Measurements from ENCODE around the gene TXNL1.
"Not testable (repeated sequence)": the region's sequence is repeated elsewhere in the genome, so short reads cannot be mapped to it uniquely, and the experiment has no call there.

Gene TXNL1

DNA sequence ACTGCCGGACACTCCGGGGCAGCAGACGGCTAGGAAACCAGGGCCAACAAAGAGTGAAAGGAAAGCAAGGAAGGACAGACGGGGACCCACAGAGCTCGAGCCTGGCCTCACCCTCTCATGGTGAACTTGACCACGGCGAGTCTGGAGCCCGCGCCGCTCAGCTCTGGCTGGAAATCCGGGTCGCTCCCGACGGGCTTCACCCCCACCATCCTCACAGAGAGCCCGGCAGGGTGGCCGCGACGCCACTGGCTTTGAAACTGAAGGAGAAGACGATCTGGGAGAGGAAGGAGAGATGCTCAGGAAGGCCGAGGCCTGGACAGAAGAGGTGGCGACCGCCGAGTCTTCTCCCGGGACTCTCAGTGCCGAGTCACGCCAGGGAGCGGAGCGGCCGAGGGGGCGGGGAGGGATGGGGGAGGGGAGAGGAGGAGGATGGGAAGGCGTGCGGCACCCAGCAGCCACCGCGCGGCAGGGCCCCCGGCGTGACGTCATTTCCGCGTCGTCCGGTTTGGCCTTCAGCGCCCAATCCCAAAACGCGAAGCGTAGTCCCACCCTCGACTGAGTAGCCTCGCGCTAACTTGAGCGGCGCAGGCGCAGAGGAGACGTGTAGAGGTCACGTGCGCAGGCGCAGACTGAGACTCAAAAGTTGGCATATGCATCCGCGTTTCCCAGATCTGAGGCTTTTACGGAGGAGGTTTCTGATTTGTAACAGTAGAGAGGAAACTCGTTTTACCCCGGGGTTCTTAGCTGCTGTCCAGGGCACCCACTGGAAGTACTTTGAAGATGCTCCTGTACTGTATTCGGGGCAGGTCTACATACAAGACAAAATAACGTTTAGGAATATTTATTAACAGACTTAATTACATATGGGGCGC lies at the start of gene TXNL1:
Gene TXNL1, minus strand, starts transcription at position 361 of the 872 bp plus-strand sequence. Its CDS starts 152 bp downstream, at position 209.
- peak; percentile 100 for DNase-seq

DNA sequence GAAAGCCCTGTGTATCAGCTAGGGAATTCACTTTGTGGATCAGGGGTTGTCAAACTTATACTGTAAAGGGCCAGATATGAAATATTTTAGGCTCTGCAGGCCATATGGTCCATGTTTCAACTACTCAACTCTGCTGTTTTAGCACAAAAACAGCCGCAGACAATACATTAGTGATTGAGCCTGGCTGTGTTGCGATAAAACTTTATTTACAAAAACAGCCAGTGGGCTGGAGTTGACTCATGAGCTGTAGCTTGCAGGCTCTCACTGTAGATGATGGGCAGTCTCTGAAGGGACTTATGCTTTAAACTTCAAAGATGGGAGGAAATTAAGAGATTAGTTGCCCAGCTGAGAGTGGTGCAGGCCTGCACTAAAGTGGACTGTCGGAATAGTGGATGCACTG lies 45.9 kb upstream of the TXNL1 start:
- no peak for DNase-seq

DNA sequence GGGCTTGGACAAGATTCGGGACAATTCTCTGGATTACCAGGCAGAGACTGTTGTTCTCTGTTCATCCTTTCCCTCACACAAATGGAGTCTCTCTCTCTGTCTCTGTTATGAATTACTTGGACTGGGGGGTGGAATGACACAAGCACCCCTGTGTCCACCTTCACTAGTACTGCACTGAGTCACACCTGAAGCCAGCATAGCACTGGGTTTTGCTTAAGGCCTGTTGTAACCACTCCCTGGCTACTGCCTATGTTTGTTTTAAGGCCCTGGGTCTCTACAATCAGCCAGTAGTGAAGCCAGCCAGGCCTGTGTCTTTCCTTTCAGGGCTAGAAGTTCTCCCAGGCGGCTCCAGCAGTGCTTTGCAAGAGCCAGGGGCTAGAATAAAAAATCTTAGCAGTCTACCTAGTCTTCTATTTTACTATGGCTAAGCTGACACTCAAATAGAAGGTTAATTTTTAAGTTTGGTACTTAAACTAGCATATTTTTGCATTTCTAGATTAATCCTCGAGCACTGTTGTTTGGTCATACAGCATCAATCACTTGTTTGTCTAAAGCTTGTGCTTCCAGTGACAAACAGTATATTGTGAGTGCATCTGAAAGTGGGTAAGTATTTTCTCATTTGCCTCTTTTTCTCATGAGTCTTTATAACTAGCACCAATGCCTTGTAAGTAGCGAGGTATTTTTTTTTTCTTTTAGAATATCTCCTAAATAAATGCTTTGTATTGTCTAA lies 40.6 kb upstream of the TXNL1 start:
- DNase-seq, result no peak

DNA sequence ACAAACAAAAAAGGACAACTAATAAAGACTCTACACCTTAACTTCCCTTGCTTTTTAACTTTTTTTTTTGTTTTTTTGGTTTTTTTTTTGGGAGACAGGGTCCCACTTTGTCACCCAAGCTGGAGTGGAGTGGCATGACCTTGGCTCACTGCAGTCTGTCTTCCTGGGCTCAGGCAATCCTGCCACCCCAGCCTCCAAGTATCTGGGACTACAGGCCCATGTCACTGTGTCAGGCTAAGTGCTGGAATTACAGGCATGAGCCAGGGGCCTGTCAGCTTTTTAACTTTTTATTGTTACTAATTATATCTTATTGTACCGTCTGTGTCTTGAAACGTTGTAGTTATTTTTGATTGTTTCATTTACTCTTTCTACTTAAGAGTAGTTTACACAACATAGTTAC lies 38.2 kb upstream of the TXNL1 start:
- no peak for DNase-seq

DNA sequence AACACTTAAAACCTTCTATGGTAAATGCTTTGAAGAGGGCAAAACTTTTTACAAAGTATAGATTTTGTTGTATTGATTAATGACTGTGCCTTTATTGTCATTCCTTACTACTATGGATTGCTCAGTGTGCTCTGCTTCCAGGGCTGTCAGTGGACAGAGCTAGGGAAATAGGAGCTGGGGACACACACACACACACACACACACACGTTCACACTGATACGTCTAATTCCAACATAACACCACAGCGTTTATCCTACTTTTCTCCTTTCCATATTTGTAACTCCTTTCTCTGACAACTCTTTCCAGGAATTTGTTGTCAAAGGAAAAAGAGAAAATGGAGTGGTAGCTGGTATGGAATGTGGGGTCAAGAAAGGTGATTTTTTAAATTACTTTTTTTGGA lies 34.6 kb upstream of the TXNL1 start:
- DNase-seq, result no peak

DNA sequence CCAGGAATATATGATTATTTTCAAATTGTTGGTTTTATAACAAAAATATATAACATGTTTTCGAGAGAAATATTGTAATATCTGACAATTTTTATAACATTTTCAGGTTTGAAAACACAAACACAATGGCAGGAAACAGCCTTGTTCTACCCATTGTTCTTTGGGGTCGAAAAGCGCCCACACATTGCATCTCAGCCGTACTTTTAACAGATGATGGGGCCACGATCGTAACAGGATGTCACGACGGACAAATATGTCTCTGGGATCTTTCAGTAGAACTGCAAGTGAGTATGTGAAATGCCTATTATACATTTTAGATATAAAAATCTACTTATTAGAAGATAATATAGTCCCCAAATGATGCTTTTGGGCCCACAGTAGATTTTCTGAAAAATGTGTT lies 34.0 kb upstream of the TXNL1 start:
- DNase-seq, result no peak

DNA sequence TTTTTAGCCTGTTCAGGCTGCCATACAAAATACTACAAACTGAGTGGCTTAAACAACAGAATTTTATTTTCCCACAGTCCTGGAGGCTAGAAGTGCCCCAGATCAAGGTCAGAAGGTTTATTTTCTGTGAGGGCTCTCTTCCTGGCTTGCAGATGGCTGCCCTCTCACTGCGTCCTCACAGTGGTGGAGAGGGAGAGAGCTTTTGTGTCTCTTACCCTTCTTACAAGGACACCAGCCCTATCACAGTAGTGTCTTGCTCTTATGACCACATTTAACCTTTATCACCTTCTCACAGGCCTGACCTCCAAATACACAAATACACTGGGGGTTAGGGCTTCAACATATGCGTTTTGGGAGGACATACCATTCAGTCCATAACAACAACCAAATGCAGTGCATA lies 24.5 kb upstream of the TXNL1 start:
- no peak for DNase-seq

DNA sequence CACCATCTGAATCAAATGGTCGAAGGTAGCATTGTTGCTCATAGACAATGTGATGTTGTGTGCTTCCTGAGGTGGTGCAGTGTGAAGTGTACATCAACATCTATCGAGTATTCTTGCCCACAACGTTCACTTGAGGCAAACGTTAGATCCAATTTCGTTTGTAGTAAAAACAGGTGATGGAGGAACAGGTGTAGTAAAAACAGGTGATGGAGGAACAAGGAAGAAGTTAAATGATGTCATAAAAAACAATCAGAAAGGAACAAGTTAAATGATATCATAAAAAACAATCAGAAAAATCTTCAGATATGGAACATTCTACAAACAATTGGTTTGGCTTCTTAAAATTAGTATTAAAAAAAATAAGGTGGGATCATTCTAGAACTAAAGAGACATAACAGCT lies 24.1 kb upstream of the TXNL1 start:
- DNase-seq, result no peak

DNA sequence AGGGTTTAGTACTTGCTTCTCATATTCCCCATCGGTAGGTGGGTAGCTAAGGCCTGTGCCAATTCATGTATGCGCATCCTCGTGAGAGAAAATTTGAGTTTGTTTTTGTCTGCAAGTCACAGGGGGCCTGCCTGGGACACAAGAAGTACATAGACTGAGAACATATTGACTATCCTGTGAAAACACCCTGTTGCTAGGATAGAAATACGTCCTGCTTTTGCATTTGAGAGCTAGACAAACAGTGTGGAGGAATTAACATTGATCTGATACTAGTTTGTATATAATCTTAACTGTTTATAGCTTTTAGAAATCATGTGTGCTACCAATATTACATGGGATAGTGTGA lies 23.6 kb upstream of the TXNL1 start:
- no peak for DNase-seq

DNA sequence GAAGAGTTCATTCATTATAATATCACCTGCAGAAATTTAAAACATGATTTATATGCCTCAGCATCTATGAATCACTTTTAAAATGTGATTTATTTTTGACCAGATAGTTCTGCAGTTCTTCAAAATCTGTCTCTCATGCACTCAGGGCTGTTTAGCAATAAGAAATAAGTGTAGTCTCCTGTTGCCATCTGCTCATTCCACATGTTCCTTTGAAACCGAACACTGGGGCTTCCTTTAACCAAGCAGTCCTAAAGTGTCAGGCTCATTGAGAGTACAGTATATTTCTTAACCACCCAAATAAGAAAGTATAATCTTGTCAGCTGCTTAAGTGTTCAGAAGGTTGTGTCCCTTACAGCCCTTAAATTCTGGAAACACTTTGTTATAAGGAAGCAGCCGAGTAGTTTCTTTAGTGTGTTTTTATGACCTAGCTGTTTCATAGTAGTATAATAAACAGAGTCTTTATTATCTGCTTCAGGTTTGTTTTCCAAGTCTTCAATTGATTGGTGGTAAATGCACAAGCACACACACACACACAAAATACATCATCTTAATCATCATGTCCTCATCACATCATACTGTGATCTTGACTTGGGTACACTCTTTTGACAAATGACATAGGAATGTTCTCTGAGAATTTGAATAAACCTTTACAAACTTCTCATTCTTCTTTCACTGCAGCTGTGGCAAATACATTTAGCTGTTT lies 23.1 kb upstream of the TXNL1 start:
- DNase-seq, result no peak

DNA sequence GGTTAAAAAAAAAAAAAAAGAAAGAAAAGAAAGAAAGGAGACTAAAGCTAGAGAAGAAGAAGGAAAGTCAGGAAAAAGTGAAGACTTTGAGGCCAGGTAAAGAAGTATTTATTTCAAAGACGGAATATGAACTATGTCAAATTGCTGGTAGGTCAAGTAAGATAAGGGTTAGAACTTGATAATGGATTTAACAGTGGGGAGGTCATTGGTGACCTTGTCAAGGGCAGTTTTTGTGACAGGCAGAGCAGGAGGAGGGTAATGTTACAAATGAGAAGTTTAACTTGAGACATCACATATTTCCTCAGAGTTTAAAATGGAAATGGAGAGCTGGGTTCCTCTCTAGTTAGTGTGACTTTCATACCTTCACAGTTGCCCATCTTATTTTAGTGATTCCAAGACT lies 22.3 kb upstream of the TXNL1 start:
- no peak for DNase-seq

DNA sequence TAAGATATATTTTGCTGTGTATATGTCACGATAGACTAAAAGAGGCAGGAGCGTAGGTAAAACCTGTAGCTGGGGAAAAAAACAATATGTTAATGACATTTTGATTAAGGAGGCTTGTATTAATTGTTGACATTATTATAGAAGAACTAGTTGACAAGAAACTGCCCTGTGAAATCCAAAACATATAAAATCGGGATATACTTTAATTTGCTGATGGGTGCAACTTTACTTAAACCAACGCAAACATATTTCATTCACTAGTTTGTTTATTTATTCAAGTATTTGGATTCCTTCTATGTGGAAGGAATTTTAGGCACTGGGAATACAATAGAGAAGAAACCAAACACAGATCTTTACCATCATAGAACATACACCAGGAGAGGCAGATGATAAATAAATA lies 20.7 kb upstream of the TXNL1 start:
- DNase-seq, result no peak

DNA sequence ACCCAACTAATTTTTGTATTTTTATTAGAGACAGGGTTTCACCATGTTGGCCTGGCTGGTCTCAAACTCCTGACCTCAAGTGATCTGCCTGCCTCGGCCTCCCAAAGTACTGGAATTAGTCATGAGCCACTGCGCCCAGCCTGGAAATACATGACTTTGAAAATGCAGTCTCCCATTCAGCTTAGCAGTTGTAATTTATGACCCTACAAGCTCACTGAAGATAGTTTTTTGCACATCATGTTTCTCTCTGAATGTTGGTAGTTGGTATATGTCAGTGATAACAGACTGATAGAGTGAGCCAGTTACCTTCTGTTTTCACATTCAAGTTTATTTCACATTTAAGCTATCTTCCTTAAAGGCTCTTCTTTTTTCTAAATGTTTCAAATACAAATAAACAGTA lies 19.9 kb upstream of the TXNL1 start:
- no peak for DNase-seq

DNA sequence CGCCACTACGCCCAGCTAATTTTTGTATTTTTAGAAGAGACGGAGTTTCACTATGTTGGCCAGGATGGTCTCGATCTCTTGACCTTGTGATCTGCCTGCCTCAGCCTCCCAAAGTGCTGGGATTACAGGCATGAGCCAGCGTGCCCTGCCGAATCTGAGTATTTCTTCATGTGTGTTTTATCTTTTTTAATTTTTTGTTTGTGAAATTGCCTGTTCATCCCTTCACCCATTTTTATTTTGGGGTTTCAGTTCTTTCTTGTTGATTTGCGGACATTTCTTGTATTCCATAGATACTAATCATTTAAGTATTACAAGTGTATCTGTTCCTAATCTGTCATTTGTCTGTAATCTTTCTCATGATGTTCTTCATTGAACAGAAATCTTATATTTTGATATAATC lies 15.9 kb upstream of the TXNL1 start:
- not testable (repeated sequence) for DNase-seq

DNA sequence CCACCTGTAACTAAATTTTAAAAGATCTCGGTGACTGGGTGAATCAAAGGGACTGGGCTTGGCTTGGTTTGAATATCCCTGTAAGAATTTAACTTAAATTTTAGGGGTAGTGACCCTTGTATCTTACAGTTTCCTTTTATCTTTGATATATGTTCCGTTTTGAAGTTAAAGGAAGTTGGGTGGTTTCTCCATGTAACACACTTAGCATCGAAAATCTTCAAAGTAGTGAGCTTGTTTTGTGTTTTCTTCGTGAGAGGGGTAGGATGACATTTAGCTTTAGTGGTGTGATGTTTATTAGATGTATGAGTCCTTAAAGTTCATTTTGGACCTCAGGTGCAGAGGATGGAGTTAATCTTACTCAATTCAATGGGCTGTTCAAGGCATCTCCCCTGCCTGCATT lies 14.4 kb upstream of the TXNL1 start:
- no peak for DNase-seq

DNA sequence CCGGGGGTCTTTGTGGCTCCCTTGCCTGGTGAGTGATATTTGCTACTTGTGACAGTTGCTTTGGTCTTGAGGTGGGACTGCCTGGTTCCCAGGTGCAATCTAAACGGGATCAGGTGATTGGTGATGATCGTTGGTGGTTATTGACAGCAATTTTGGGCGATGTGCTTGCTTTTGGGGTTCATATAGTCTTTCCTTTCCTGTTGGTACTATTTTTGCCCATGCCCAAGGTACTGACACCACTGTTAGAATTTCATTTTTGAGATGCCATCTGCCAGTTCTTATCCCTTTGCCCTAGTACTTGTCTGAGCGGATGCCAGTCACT lies 13.3 kb upstream of the TXNL1 start:
- DNase-seq, result no peak

DNA sequence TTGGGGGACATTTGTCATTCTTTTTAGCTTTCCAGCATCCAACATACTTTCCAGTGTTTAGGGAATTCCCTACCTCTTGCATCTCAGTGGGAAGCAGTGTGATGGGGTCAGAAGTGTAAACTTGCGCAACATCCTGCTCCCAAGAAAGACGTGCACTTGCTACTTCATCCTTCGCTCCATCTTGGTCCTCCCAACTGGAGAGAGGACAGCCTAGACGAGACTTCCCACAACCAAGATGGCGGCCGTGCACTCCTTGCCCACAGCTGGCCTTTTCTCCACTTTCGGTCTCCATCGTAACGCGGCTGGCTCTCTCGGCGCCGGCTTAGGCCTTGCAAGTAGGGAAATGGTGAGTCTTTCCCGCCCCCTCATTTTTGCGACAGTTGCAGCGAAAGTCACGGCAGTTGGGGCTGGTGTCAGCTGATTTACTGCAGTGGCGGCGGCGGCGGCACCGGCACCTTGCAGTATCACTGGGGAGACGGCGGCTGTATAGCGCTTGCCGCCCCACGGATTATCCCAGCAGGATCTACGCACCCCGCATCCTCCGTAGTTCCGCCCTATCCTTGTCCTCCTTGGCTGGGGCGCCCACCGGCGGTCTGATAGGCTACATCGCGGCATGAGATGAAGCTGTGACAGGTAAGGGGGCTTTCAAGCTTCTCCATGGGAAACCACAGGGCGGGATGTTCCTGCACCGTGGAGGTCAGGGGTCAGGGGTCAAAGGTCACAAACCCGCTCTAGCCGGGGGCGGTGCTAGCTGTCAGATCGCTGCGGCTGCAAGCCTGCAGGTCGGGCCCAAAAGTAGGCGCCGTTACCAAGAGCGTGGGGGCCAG lies 12.8 kb upstream of the TXNL1 start, which contains the start of gene WDR7:
Gene WDR7, plus strand, starts transcription at position 416 of the 827 bp plus-strand sequence. CDS start 21,157 bp downstream, outside the sequence.
- peak; percentile 95 for DNase-seq

DNA sequence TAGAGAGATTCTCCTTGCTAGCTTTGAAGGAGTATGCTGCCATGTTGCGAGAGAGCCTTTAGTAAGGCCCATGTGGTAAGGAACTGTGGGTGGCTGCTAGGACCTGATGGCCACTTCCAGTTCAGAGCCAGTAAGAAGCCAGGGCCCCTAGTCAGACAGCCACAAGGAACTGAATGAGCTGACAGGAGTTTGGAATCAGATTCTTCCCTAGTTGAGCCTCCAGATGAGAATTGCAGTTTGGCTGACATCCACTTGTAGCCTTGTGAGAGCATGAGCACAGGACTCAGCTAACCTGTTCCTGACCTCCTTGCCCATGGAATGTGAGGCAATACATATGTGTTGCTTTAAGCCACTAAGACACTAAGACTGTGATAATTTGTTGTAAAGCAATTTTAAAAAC lies 11.6 kb upstream of the TXNL1 start:
- no peak for DNase-seq

DNA sequence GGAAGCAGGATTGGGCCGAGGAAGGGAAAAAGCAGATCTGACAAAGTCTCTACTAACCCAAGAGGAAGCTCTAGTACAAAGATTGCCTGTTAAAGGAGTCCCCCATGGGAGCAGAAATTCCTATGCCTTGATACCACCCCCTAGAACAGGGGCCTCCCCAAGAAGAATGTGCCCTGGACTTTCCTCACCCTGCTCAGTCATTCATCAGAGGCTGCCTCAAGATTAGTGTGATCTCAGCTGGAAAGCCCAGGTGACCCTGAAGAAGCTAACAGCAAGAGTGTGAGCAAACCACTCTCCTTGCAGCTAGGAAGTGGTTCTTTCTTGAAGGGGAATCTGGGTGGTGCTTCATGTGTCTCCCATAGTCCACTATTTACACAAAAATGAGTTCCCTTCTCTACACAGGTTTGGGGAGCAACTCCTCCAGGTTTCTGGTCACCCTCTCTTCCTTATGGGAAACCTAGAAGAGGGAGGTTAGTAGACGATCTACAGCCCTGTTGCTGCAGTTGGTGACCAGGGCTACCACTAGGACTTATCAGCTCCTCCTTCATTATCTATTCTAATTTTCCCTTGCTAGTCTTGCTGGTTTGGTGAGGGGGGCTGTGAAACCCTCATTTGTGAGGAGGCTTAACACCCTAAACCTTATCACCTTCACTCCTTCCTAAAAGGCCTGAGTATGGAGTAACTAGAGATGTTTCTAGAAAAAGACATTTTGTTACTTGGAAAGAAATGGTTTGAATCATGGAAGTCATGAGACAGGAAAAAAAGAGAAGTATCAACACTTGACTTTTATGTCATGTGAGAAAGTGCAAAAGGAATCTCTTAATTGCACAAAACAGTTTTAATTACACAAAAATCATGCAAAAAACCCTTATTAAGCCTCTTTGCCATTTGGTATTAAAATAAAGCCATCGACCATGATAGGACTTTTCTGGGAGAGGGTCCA lies 9.8 kb upstream of the TXNL1 start:
- DNase-seq, result no peak

DNA sequence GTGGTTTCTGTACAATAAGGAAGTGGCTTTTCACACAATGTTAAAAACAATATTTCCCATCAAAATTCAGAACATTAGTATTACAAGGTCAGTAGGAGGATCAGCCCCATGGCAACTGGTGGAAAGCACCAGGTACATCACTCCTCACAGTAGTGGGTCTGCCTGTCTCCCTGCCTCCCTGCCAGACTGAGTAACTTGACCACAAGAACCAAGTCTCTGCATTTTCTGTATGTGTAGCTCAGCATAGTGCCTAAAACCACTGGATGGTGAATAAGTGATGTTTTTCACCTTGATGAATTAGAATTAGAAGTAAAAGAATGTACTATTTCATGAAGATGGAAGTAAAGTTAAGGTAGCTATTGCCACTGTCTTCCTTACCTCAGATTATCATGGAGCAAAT lies 8.7 kb upstream of the TXNL1 start:
- no peak for DNase-seq

DNA sequence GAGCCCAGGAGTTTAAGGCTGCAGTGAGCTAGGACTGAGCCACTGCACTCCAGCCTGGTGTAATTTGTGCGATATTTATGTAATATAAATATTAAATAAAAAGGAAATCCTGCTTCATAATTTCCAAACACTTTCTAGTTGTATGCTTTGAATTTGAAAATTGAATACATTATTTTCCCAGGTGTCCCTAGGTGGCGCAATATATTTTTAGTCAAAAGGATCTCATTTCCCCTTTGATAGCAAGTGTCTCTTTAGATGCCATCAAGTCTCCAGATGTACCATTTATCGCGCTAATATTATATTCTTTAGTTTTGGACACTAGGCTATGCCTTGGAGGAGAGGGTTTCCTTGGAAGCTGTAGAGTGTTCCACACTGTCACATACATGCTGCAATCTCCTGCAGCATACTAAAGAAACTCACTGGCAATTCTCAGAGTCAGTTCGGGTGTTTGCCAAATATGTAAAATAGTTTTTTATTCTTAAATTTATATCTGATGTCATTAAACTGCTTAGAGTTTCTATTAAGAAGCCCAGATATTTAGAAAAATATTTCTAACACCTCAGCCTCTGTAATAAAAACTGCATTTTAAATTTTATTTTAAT lies 7.1 kb upstream of the TXNL1 start:
- no peak for DNase-seq

All from CD4-positive, alpha-beta T cell treated with Interleukin-6 for 4 hours (primary cell).